ENCODE results near the gene WDR5B.

WDR5B gene

GRCh38 chr3:122365582-122366378, 50.1 kb downstream of the WDR5B start:
- peak; percentile 35 for DNase-seq (ENCODE audit: low read depth)

GRCh38 chr3:122365073-122365472, 50.8 kb downstream of the WDR5B start:
- no peak for DNase-seq (ENCODE audit: low read depth)

- no peak for DNase-seq (ENCODE audit: low read depth)
These were observed 51.4 kb downstream of the WDR5B start for GRCh38 chr3:122364490-122364889.

Data from HS-5 (cell line).